Measurements from ENCODE around the gene DROSHA.

DNA sequence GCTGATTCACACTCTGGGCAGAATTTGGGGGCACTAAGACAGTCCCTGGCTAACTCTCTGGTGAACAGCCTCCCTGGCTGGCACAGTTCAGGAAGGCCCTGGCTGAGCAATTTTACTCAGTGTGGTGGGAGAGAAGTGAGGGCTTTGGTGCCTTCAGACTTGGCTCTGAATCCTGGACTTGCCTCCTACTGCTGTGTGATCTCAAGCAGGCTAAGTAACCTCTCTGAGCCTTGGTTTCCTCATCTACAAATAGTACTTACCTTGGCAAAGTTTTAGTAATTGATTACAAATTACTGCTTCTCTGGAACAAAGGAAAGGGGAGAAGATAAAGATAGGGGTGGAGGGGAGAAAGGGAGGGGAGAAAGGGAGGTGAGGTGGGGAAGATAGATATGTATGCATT is 153.8 kb downstream of the DROSHA start:
- TF ChIP-seq POLR2AphosphoS5 (IDR thresholded peaks at IDR 0.05) (no peak), POLR2A (IDR thresholded peaks at IDR 0.05) (no peak)
- TF ChIP-seq, protein P1, sequence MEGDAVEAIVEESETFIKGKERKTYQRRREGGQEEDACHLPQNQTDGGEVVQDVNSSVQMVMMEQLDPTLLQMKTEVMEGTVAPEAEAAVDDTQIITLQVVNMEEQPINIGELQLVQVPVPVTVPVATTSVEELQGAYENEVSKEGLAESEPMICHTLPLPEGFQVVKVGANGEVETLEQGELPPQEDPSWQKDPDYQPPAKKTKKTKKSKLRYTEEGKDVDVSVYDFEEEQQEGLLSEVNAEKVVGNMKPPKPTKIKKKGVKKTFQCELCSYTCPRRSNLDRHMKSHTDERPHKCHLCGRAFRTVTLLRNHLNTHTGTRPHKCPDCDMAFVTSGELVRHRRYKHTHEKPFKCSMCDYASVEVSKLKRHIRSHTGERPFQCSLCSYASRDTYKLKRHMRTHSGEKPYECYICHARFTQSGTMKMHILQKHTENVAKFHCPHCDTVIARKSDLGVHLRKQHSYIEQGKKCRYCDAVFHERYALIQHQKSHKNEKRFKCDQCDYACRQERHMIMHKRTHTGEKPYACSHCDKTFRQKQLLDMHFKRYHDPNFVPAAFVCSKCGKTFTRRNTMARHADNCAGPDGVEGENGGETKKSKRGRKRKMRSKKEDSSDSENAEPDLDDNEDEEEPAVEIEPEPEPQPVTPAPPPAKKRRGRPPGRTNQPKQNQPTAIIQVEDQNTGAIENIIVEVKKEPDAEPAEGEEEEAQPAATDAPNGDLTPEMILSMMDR (IDR thresholded peaks at IDR 0.05) = no peak

All from breast epithelium (tissue), 3 donors.